ENCODE measurements around the gene CHPF2.

- no peak for TF ChIP-seq POLR2A (IDR thresholded peaks at IDR 0.05; ENCODE audit: insufficient read depth in 1 of 2, low read depth in 2 of 2, low read length in 2 of 2)
- TF ChIP-seq CHD2 (IDR thresholded peaks at IDR 0.05; ENCODE audit: low read depth, low read length) = no peak
- TF ChIP-seq ZFX (CRISPR knock-in tag; IDR thresholded peaks at IDR 0.05; ENCODE audit: low read depth) = no peak
- no peak for TF ChIP-seq POLR2AphosphoS5 (IDR thresholded peaks at IDR 0.05; ENCODE audit: low read depth, low read length)
- TF ChIP-seq JUND (CRISPR knock-in tag; IDR thresholded peaks at IDR 0.05) = no peak
- TF ChIP-seq, protein P1, sequence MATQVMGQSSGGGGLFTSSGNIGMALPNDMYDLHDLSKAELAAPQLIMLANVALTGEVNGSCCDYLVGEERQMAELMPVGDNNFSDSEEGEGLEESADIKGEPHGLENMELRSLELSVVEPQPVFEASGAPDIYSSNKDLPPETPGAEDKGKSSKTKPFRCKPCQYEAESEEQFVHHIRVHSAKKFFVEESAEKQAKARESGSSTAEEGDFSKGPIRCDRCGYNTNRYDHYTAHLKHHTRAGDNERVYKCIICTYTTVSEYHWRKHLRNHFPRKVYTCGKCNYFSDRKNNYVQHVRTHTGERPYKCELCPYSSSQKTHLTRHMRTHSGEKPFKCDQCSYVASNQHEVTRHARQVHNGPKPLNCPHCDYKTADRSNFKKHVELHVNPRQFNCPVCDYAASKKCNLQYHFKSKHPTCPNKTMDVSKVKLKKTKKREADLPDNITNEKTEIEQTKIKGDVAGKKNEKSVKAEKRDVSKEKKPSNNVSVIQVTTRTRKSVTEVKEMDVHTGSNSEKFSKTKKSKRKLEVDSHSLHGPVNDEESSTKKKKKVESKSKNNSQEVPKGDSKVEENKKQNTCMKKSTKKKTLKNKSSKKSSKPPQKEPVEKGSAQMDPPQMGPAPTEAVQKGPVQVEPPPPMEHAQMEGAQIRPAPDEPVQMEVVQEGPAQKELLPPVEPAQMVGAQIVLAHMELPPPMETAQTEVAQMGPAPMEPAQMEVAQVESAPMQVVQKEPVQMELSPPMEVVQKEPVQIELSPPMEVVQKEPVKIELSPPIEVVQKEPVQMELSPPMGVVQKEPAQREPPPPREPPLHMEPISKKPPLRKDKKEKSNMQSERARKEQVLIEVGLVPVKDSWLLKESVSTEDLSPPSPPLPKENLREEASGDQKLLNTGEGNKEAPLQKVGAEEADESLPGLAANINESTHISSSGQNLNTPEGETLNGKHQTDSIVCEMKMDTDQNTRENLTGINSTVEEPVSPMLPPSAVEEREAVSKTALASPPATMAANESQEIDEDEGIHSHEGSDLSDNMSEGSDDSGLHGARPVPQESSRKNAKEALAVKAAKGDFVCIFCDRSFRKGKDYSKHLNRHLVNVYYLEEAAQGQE (IDR thresholded peaks at IDR 0.05; ENCODE audit: borderline replicate concordance in 1 of 2, low read depth in 1 of 2, low read length in 2 of 2) = no peak
Measured at GRCh38 chr7:151269511-151269910, 37.2 kb downstream of the CHPF2 start.

Data from HepG2 (cell line).